Osteocyte (in vitro differentiated cells): ENCODE measurements around the gene C1orf50. TPM values are rescaled to one million over a fixed set of nuclear protein-coding genes. Genes with fewer than 3 reads are reported as not detected.

Source experiments
- DNase-seq: peaks from one replicate; pipeline ENCODE4 v3.0.0; 2021; ENCODE audit warnings: mixed read lengths; ENCODE audit not compliant: unreplicated experiment; ENCODE audit errors: extremely low spot score
- H3K27ac Mint-ChIP-seq: one replicate; pipeline ENCODE4 v1.8.0; 2021; ENCODE audit warnings: mild to moderate bottlenecking, mixed read lengths; ENCODE audit not compliant: unreplicated experiment
- H3K27me3 Mint-ChIP-seq: one replicate; pipeline ENCODE4 v1.8.0; 2021; ENCODE audit warnings: mixed read lengths; ENCODE audit not compliant: unreplicated experiment
- H3K36me3 Mint-ChIP-seq: one replicate; pipeline ENCODE4 v1.8.0; 2021; ENCODE audit warnings: mixed read lengths; ENCODE audit not compliant: unreplicated experiment
- H3K4me1 Mint-ChIP-seq: one replicate; pipeline ENCODE4 v1.8.0; 2021; ENCODE audit warnings: mixed read lengths; ENCODE audit not compliant: unreplicated experiment
- H3K4me3 Mint-ChIP-seq: one replicate; pipeline ENCODE4 v1.8.0; 2021; ENCODE audit warnings: mild to moderate bottlenecking, moderate library complexity, mixed read lengths; ENCODE audit not compliant: unreplicated experiment
- H3K9me3 Mint-ChIP-seq: one replicate; pipeline ENCODE4 v1.8.0; 2021; ENCODE audit warnings: mixed read lengths; ENCODE audit not compliant: unreplicated experiment
- CTCF ChIP-seq: fragments of 200-600 bp; sonication (generic); IDR thresholded peaks from 2 replicates; pipeline ENCODE4 v1.5.0; 2021; ENCODE audit warnings: antibody characterized with exemption, mild to moderate bottlenecking, moderate library complexity
- total RNA-seq: library from RNA; stranded (reverse); gene quantifications from 2 replicates; pipeline ENCODE4 v1.2.1, GENCODE V29; 2021

C1orf50 gene
- total RNA-seq, 1 donor from 2014 or later = 5.6 TPM

GRCh38 chr1:42734201-42735035 lies 32.6 kb upstream of the C1orf50 start:
- Mint-ChIP-seq H3K27me3 (no peaks in the 10 kb centered on the region), H3K27ac (no peak overlapping the region), H3K36me3 (no peaks in the 10 kb centered on the region), H3K4me1 (peaks cover 1% of the 10 kb centered on the region), H3K9me3 (no peaks in the 10 kb centered on the region), H3K4me3 (no peak overlapping the region)
- peak; percentile 42 for DNase-seq
- no peak for TF ChIP-seq CTCF

- no peak overlapping the region for H3K4me3 Mint-ChIP-seq
- H3K36me3 Mint-ChIP-seq = no peaks in the 10 kb centered on the region
- no peak overlapping the region for H3K27ac Mint-ChIP-seq
- peaks cover 1% of the 10 kb centered on the region for H3K4me1 Mint-ChIP-seq
- DNase-seq = peak; percentile 81
- no peaks in the 10 kb centered on the region for H3K27me3 Mint-ChIP-seq
- H3K9me3 Mint-ChIP-seq = no peaks in the 10 kb centered on the region
- TF ChIP-seq CTCF = no peak
These were observed 32.0 kb upstream of the C1orf50 start for GRCh38 chr1:42735056-42735455.

GRCh38 chr1:42735477-42736105 lies 31.5 kb upstream of the C1orf50 start:
- Mint-ChIP-seq H3K27ac (no peak overlapping the region), H3K4me1 (peaks cover 1% of the 10 kb centered on the region), H3K4me3 (no peak overlapping the region), H3K27me3 (no peaks in the 10 kb centered on the region), H3K9me3 (no peaks in the 10 kb centered on the region), H3K36me3 (no peaks in the 10 kb centered on the region)
- TF ChIP-seq CTCF = no peak
- DNase-seq = peak; percentile 80

- H3K4me3 Mint-ChIP-seq = no peak overlapping the region
- no peak for DNase-seq
These were observed 30.9 kb upstream of the C1orf50 start for GRCh38 chr1:42736152-42736551.

More at GRCh38 chr1:42736152-42736551, 30.9 kb upstream of the C1orf50 start:
- Mint-ChIP-seq H3K4me1 (peaks cover 1% of the 10 kb centered on the region), H3K9me3 (no peaks in the 10 kb centered on the region), H3K36me3 (no peaks in the 10 kb centered on the region), H3K27ac (no peak overlapping the region), H3K27me3 (no peaks in the 10 kb centered on the region)
- TF ChIP-seq CTCF = peak; percentile 28
